Mucosa of descending colon (tissue), 3 donors: ENCODE measurements around the gene DNAH11. TPM values are rescaled to one million over a fixed set of nuclear protein-coding genes. Genes with fewer than 3 reads are reported as not detected.

Experiments used
- ATAC-seq: fragments of 200-7000 bp; cut with Tn5 transposase; one replicate; pipeline ENCODE4 v1.9.1; 2020; ENCODE audit warnings: mild to moderate bottlenecking, moderate library complexity
- DNase-seq, 3 donors: peaks; one replicate each; pipeline ENCODE4 v3.0.0-alpha.2; 2020
- H3K36me3 ChIP-seq: fragments of 200-600 bp; one replicate; pipeline ENCODE4 v1.8.0; 2021; ENCODE audit warnings: low read depth, mild to moderate bottlenecking
- H3K4me1 ChIP-seq: fragments of 200-600 bp; one replicate; pipeline ENCODE4 v1.8.0; 2021; ENCODE audit warnings: low read depth, mild to moderate bottlenecking
- H3K4me3 ChIP-seq: fragments of 200-600 bp; one replicate; pipeline ENCODE4 v1.8.0; 2021; ENCODE audit warnings: mild to moderate bottlenecking
- H3K9me3 ChIP-seq: fragments of 200-600 bp; one replicate; pipeline ENCODE4 v1.8.0; 2021; ENCODE audit warnings: mild to moderate bottlenecking
- intact Hi-C, 2 donors: fragments of 100-400 bp; cut with DNase I in 1 of 2; cut with micrococcal nuclease in 1 of 2; formaldehyde crosslinking; loops; one replicate each; pipeline versions ENCODE4 v1.11.0 to v1.11.1; 2022; cut with DNase I, micrococcal nuclease
- total RNA-seq, 3 donors: library from RNA; stranded (reverse); fragmentation: NEBNext Ultra II Directional in 2 of 3; extraction: Animal tissue kit (Norgen Biotek cat#: 25700) in 2 of 3; gene quantifications; one replicate each; pipeline versions ENCODE4 v1.2.1 to v1.2.4, GENCODE V29; 2021 to 2023
- TF ChIP-seq, protein P1 (sequence below): fragments of 200-600 bp; IDR thresholded peaks from one replicate; pipeline ENCODE4 v1.8.0; 2022; ENCODE audit warnings: antibody characterized with exemption, mild to moderate bottlenecking
- donor health status: DM: no; HTN: no; CAD: no; lungs with moderate emphysema.
- donor health status: DM: no; HTN: no; CAD: no.
- donor health status: DM: no; HTN: yes; CAD: no.

Gene DNAH11
- total RNA-seq, 3 donors from 2014 or later: 0.02 to 0.47 (median 0.03) TPM

DNA sequence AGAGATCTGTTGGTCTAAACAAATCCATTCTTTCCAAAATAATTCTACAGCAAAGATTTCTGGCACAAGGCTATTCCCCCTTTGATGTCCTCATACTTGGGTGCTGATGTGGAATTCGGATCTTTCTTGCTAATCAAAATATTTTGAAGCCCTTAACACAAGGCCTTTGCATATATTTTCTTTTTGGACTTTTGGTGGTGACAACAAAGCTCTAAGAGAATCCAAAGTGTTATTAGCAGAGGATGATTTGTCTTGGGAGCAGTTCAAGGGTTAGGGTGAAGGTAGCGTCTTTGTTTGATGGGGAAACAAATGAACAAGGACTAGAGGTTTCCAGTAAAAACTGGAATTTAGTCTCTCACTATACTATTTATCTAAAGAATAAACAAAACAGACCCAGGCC, 205.0 kb downstream of the DNAH11 start:
- H3K9me3 ChIP-seq: no peaks in the 10 kb centered on the region
- no peaks in the 10 kb centered on the region for H3K36me3 ChIP-seq
- intact Hi-C loops: no loop called here
- ATAC-seq (no peak), DNase-seq (no peak)
- no peak overlapping the region for H3K4me3 ChIP-seq
- H3K4me1 ChIP-seq: no peaks in the 10 kb centered on the region
- TF ChIP-seq, protein P1, sequence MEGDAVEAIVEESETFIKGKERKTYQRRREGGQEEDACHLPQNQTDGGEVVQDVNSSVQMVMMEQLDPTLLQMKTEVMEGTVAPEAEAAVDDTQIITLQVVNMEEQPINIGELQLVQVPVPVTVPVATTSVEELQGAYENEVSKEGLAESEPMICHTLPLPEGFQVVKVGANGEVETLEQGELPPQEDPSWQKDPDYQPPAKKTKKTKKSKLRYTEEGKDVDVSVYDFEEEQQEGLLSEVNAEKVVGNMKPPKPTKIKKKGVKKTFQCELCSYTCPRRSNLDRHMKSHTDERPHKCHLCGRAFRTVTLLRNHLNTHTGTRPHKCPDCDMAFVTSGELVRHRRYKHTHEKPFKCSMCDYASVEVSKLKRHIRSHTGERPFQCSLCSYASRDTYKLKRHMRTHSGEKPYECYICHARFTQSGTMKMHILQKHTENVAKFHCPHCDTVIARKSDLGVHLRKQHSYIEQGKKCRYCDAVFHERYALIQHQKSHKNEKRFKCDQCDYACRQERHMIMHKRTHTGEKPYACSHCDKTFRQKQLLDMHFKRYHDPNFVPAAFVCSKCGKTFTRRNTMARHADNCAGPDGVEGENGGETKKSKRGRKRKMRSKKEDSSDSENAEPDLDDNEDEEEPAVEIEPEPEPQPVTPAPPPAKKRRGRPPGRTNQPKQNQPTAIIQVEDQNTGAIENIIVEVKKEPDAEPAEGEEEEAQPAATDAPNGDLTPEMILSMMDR: no peak

DNA sequence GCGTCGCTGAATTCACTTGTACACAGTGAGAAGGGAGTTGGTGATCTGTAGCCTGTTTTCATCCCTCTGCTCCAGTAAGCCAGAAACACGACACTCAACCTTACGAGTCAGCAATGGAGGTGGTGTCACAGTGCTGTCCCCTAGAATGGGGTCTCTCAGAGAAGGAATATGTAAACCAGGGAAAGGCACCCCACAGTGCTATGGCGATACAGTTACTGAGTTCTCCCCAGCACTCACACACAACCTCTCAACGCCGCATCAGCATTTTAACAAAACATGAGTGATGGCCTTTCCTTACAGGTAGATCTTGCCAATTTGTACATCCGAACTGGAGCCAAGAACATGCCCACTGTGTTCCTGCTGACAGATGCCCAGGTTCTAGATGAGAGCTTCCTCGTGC, 206.5 kb downstream of the DNAH11 start:
- H3K36me3 ChIP-seq: no peaks in the 10 kb centered on the region
- intact Hi-C loops: no loop called here
- ATAC-seq (no peak), DNase-seq (no peak)
- no peaks in the 10 kb centered on the region for H3K9me3 ChIP-seq
- no peak overlapping the region for H3K4me3 ChIP-seq
- no peaks in the 10 kb centered on the region for H3K4me1 ChIP-seq
- TF ChIP-seq, protein P1: no peak

DNA sequence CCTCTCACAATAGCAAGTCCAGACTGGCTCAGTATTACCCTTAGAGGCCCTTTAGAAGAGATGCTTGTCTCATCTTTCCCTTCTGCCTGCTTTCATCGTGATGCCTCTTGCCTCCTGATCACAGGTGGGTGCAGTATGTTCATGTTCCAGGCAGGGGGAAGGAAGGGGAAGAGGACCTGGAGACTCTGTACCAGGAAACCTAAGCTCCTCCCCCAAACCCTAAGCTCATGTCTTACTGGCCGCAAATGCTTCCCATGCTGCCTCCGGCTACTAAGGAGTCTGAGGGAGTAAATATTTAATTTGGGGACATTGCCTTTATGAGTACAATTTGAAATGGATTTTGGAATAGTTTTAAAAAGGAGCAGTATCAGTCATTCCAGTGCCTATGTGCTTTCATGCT, 210.2 kb downstream of the DNAH11 start:
- DNase-seq: no peak
- TF ChIP-seq, protein P1: no peak
- Histone ChIP-seq H3K36me3 (no peaks in the 10 kb centered on the region), H3K4me1 (no peaks in the 10 kb centered on the region), H3K9me3 (no peaks in the 10 kb centered on the region), H3K4me3 (no peak overlapping the region)
- intact Hi-C loops: no loop called here
- ATAC-seq: no peak

- intact Hi-C loops: no loop called here
- Histone ChIP-seq H3K9me3 (no peaks in the 10 kb centered on the region), H3K36me3 (no peaks in the 10 kb centered on the region), H3K4me1 (no peaks in the 10 kb centered on the region), H3K4me3 (no peak overlapping the region)
- DNase-seq (no peak), ATAC-seq (no peak)
- TF ChIP-seq, protein P1: no peak
Measured at GRCh38 chr7:21754963-21755362, 212.1 kb downstream of the DNAH11 start.

- Histone ChIP-seq H3K36me3 (no peaks in the 10 kb centered on the region), H3K9me3 (no peaks in the 10 kb centered on the region), H3K4me1 (no peaks in the 10 kb centered on the region), H3K4me3 (no peak overlapping the region)
- intact Hi-C loops: no loop called here
- TF ChIP-seq, protein P1: no peak
- DNase-seq: no peak
- no peak for ATAC-seq
Measured at GRCh38 chr7:21757537-21758282, 214.9 kb downstream of the DNAH11 start.

- no peaks in the 10 kb centered on the region for H3K9me3 ChIP-seq
- ATAC-seq: no peak
- no peaks in the 10 kb centered on the region for H3K36me3 ChIP-seq
- TF ChIP-seq, protein P1: no peak
- no peak for DNase-seq
- no peak overlapping the region for H3K4me3 ChIP-seq
- H3K4me1 ChIP-seq: no peaks in the 10 kb centered on the region
- intact Hi-C loops: no loop called here
Measured at GRCh38 chr7:21758286-21758685, 215.4 kb downstream of the DNAH11 start.
